HEK293 (cell line): ENCODE results near the gene MYL6B.
A peak's percentile ranks its signal among the peaks of the same experiment; 100 is the strongest.

Experiments used
- GLIS2 ChIP-seq: fragments of 450-650 bp; formaldehyde crosslinking; IDR thresholded peaks from 2 replicates; pipeline ENCODE4 v1.5.1; 2016; ENCODE audit warnings: missing biosample characterization, missing genetic modification characterization
- OVOL3 ChIP-seq: fragments of 450-650 bp; formaldehyde crosslinking; IDR thresholded peaks from 2 replicates; pipeline ENCODE4 v1.5.1; 2016; ENCODE audit warnings: missing biosample characterization, missing genetic modification characterization
- ZNF121 ChIP-seq: fragments of 450-650 bp; formaldehyde crosslinking; IDR thresholded peaks from 2 replicates; pipeline ENCODE4 v1.5.1; 2016; ENCODE audit warnings: missing biosample characterization, missing genetic modification characterization
- ZNF174 ChIP-seq: fragments of 450-650 bp; formaldehyde crosslinking; IDR thresholded peaks from 2 replicates; pipeline ENCODE4 v1.5.0; 2017; ENCODE audit warnings: missing biosample characterization, mild to moderate bottlenecking, missing genetic modification characterization
- ZNF175 ChIP-seq: fragments of 450-650 bp; formaldehyde crosslinking; IDR thresholded peaks from 2 replicates; pipeline ENCODE4 v1.5.1; 2016; ENCODE audit warnings: missing biosample characterization, missing genetic modification characterization
- ZNF202 ChIP-seq: fragments of 450-650 bp; formaldehyde crosslinking; IDR thresholded peaks from 2 replicates; pipeline ENCODE4 v1.5.1; 2016; ENCODE audit warnings: missing biosample characterization, missing genetic modification characterization, borderline replicate concordance
- ZNF239 ChIP-seq: fragments of 450-650 bp; formaldehyde crosslinking; IDR thresholded peaks from 2 replicates; pipeline ENCODE4 v1.5.1; 2016; ENCODE audit warnings: missing biosample characterization, missing genetic modification characterization
- ZNF24 ChIP-seq: fragments of 450-650 bp; formaldehyde crosslinking; IDR thresholded peaks from 2 replicates; pipeline ENCODE4 v1.5.1; 2016; ENCODE audit warnings: missing biosample characterization, missing genetic modification characterization
- ZNF248 ChIP-seq: fragments of 450-650 bp; formaldehyde crosslinking; IDR thresholded peaks from 2 replicates; pipeline ENCODE4 v1.5.1; 2017; ENCODE audit warnings: missing biosample characterization, missing genetic modification characterization
- ZNF26 ChIP-seq: fragments of 450-650 bp; formaldehyde crosslinking; IDR thresholded peaks from 2 replicates; pipeline ENCODE4 v1.5.1; 2016; ENCODE audit warnings: missing biosample characterization, missing genetic modification characterization
- ZNF37A ChIP-seq: fragments of 450-650 bp; IDR thresholded peaks from 2 replicates; pipeline ENCODE4 v1.5.1; 2018; ENCODE audit warnings: missing biosample characterization, missing genetic modification characterization
- ZNF391 ChIP-seq: fragments of 450-650 bp; formaldehyde crosslinking; IDR thresholded peaks from 2 replicates; pipeline ENCODE4 v1.5.1; 2016; ENCODE audit warnings: low read depth, missing biosample characterization, missing genetic modification characterization, borderline replicate concordance
- ZNF404 ChIP-seq: fragments of 450-650 bp; formaldehyde crosslinking; IDR thresholded peaks from 2 replicates; pipeline ENCODE4 v1.5.1; 2017; ENCODE audit warnings: missing biosample characterization, missing genetic modification characterization
- ZNF473 ChIP-seq: fragments of 450-650 bp; formaldehyde crosslinking; IDR thresholded peaks from 2 replicates; pipeline ENCODE4 v1.5.1; 2017; ENCODE audit warnings: missing biosample characterization, missing genetic modification characterization
- ZNF518A ChIP-seq: fragments of 450-650 bp; formaldehyde crosslinking; conservative IDR thresholded peaks from 2 replicates; pipeline ENCODE4 v1.5.1; 2016; ENCODE audit warnings: low read depth, missing biosample characterization, missing genetic modification characterization
- ZNF530 ChIP-seq: fragments of 450-650 bp; formaldehyde crosslinking; IDR thresholded peaks from 2 replicates; pipeline ENCODE4 v1.5.1; 2016; ENCODE audit warnings: low read depth, missing biosample characterization, missing genetic modification characterization
- ZNF560 ChIP-seq: fragments of 450-650 bp; formaldehyde crosslinking; IDR thresholded peaks from 2 replicates; pipeline ENCODE4 v1.5.1; 2017; ENCODE audit warnings: missing biosample characterization, missing genetic modification characterization, borderline replicate concordance
- ZNF561 ChIP-seq: fragments of 450-650 bp; IDR thresholded peaks from 2 replicates; pipeline ENCODE4 v1.5.1; 2018; ENCODE audit warnings: missing biosample characterization, missing genetic modification characterization, borderline replicate concordance
- ZNF580 ChIP-seq: fragments of 450-650 bp; formaldehyde crosslinking; IDR thresholded peaks from 2 replicates; pipeline ENCODE4 v1.5.1; 2016; ENCODE audit warnings: missing biosample characterization, missing genetic modification characterization
- ZNF610 ChIP-seq: fragments of 450-650 bp; formaldehyde crosslinking; IDR thresholded peaks from 2 replicates; pipeline ENCODE4 v1.5.1; 2016; ENCODE audit warnings: missing biosample characterization, missing genetic modification characterization, borderline replicate concordance
- ZNF621 ChIP-seq: fragments of 450-650 bp; formaldehyde crosslinking; IDR thresholded peaks from 2 replicates; pipeline ENCODE4 v1.5.1; 2017; ENCODE audit warnings: missing biosample characterization, missing genetic modification characterization
- ZNF654 ChIP-seq: fragments of 450-650 bp; formaldehyde crosslinking; IDR thresholded peaks from 2 replicates; pipeline ENCODE4 v1.5.1; 2016; ENCODE audit warnings: low read depth, missing biosample characterization, missing genetic modification characterization
- ZNF776 ChIP-seq: fragments of 450-650 bp; formaldehyde crosslinking; IDR thresholded peaks from 2 replicates; pipeline ENCODE4 v1.5.0; 2017; ENCODE audit warnings: missing biosample characterization, missing genetic modification characterization, borderline replicate concordance
- TF ChIP-seq, protein P1 (sequence below): fragments of 450-650 bp; formaldehyde crosslinking; IDR thresholded peaks from 2 replicates; pipeline ENCODE4 v1.5.1; 2016; ENCODE audit warnings: missing biosample characterization, missing genetic modification characterization
- TF ChIP-seq, protein P2 (sequence below): fragments of 450-650 bp; formaldehyde crosslinking; IDR thresholded peaks from 2 replicates; pipeline ENCODE4 v1.5.1; 2016; ENCODE audit warnings: missing biosample characterization, missing genetic modification characterization, borderline replicate concordance

MYL6B gene

DNA sequence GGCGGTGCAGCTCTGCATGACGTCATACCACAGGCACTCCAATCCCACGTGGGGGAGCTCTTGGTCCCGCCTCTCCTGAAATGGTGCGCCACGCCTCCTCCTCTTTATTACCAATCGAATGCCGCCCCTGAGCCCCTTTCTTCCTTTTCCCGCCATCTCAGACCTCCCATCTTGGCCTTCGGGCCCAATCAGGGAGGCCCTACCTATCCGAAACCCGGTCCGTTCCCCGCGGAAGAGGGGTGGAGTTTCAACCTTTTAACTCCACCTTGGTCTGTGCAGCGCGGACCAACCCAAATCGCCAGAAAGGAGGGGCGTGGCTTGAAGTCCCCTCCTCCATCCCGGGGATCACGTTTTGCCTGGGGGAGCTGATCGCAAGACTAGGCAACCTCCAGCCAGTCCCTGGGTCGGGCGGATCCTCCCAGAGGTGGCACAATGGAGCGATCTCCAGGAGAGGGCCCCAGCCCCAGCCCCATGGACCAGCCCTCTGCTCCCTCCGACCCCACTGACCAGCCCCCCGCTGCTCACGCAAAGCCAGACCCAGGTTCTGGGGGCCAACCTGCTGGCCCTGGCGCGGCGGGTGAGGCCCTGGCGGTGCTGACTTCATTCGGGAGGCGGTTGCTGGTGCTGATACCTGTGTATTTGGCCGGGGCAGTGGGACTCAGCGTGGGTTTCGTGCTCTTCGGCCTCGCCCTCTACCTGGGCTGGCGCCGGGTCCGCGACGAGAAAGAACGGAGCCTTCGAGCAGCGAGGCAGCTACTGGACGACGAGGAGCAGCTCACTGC is 24.3 kb upstream of the MYL6B start, which contains the start of gene ESYT1 (continued):
- TF ChIP-seq ZNF121 (no peak), ZNF654 (tag by site-specific recombination) (no peak; the same call in 1 of the 2 replicates), ZNF561 (tag by site-specific recombination) (no peak), ZNF473 (tag by site-specific recombination) (no peak), GLIS2 (tag by site-specific recombination) (peak; percentile 98), OVOL3 (tag by site-specific recombination) (no peak), ZNF26 (no peak), ZNF621 (tag by site-specific recombination) (no peak), ZNF174 (tag by site-specific recombination) (no peak), ZNF239 (tag by site-specific recombination) (no peak), ZNF518A (no peak), ZNF610 (tag by site-specific recombination) (no peak), ZNF580 (tag by site-specific recombination) (peak; percentile 86; the same call in 1 of the 2 replicates), ZNF560 (tag by site-specific recombination) (no peak), ZNF37A (tag by site-specific recombination) (no peak), ZNF530 (tag by site-specific recombination) (no peak), ZNF248 (tag by site-specific recombination) (no peak), ZNF404 (tag by site-specific recombination) (no peak), ZNF175 (tag by site-specific recombination) (no peak), ZNF391 (tag by site-specific recombination) (peak; percentile 36; the same call in 1 of the 2 replicates), ZNF202 (tag by site-specific recombination) (no peak), ZNF24 (tag by site-specific recombination) (no peak), ZNF776 (tag by site-specific recombination) (no peak)
- TF ChIP-seq, protein P1, sequence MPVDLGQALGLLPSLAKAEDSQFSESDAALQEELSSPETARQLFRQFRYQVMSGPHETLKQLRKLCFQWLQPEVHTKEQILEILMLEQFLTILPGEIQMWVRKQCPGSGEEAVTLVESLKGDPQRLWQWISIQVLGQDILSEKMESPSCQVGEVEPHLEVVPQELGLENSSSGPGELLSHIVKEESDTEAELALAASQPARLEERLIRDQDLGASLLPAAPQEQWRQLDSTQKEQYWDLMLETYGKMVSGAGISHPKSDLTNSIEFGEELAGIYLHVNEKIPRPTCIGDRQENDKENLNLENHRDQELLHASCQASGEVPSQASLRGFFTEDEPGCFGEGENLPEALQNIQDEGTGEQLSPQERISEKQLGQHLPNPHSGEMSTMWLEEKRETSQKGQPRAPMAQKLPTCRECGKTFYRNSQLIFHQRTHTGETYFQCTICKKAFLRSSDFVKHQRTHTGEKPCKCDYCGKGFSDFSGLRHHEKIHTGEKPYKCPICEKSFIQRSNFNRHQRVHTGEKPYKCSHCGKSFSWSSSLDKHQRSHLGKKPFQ (tag by site-specific recombination): no peak
- TF ChIP-seq, protein P2, sequence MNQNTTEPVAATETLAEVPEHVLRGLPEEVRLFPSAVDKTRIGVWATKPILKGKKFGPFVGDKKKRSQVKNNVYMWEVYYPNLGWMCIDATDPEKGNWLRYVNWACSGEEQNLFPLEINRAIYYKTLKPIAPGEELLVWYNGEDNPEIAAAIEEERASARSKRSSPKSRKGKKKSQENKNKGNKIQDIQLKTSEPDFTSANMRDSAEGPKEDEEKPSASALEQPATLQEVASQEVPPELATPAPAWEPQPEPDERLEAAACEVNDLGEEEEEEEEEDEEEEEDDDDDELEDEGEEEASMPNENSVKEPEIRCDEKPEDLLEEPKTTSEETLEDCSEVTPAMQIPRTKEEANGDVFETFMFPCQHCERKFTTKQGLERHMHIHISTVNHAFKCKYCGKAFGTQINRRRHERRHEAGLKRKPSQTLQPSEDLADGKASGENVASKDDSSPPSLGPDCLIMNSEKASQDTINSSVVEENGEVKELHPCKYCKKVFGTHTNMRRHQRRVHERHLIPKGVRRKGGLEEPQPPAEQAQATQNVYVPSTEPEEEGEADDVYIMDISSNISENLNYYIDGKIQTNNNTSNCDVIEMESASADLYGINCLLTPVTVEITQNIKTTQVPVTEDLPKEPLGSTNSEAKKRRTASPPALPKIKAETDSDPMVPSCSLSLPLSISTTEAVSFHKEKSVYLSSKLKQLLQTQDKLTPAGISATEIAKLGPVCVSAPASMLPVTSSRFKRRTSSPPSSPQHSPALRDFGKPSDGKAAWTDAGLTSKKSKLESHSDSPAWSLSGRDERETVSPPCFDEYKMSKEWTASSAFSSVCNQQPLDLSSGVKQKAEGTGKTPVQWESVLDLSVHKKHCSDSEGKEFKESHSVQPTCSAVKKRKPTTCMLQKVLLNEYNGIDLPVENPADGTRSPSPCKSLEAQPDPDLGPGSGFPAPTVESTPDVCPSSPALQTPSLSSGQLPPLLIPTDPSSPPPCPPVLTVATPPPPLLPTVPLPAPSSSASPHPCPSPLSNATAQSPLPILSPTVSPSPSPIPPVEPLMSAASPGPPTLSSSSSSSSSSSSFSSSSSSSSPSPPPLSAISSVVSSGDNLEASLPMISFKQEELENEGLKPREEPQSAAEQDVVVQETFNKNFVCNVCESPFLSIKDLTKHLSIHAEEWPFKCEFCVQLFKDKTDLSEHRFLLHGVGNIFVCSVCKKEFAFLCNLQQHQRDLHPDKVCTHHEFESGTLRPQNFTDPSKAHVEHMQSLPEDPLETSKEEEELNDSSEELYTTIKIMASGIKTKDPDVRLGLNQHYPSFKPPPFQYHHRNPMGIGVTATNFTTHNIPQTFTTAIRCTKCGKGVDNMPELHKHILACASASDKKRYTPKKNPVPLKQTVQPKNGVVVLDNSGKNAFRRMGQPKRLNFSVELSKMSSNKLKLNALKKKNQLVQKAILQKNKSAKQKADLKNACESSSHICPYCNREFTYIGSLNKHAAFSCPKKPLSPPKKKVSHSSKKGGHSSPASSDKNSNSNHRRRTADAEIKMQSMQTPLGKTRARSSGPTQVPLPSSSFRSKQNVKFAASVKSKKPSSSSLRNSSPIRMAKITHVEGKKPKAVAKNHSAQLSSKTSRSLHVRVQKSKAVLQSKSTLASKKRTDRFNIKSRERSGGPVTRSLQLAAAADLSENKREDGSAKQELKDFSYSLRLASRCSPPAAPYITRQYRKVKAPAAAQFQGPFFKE (tag by site-specific recombination): 0 out of 2 replicates have a peak, but pooled peaks have one; percentile 30
